Loucy (cell line): Measurements from ENCODE around the gene FANCC.

Experiments
- H2AFZ ChIP-seq: fragments of 200-600 bp; sonication (generic); 2 replicates; pipeline ENCODE4 v1.6.0; 2016; ENCODE audit warnings: antibody characterized with exemption, mild to moderate bottlenecking, low read length, moderate library complexity
- H3F3A ChIP-seq: fragments of 200-600 bp; 2 replicates; pipeline ENCODE4 v1.6.0; 2016; ENCODE audit warnings: antibody characterized with exemption, low read depth, mild to moderate bottlenecking
- H3K27me3 ChIP-seq: fragments of 200-600 bp; sonication (generic); 2 replicates; pipeline ENCODE4 v1.6.1; 2014; ENCODE audit warnings: low read length, mild to moderate bottlenecking; ENCODE audit not compliant: insufficient read depth, poor library complexity, severe bottlenecking
- H3K36me3 ChIP-seq: fragments of 200-600 bp; sonication (generic); 2 replicates; pipeline ENCODE4 v1.6.1; 2016; ENCODE audit warnings: low read length; ENCODE audit not compliant: insufficient read depth
- H3K4me1 ChIP-seq: fragments of 200-600 bp; sonication (generic); 2 replicates; pipeline ENCODE4 v1.5.1; 2014; ENCODE audit warnings: low read length, mild to moderate bottlenecking; ENCODE audit not compliant: insufficient read depth, poor library complexity, severe bottlenecking
- H3K4me2 ChIP-seq: fragments of 200-600 bp; sonication (generic); 2 replicates; pipeline ENCODE4 v1.6.0; 2014; ENCODE audit warnings: antibody characterized with exemption, low read length, low read depth, mild to moderate bottlenecking; ENCODE audit not compliant: poor library complexity, severe bottlenecking
- H3K4me3 ChIP-seq: fragments of 200-600 bp; sonication (generic); 2 replicates; pipeline ENCODE4 v1.5.1; 2014; ENCODE audit warnings: low read length, mild to moderate bottlenecking, mixed read lengths; ENCODE audit not compliant: poor library complexity, severe bottlenecking
- H3K79me2 ChIP-seq: fragments of 200-600 bp; sonication (generic); 2 replicates; pipeline ENCODE4 v1.6.1; 2014; ENCODE audit warnings: low read length; ENCODE audit not compliant: insufficient read depth
- H3K9ac ChIP-seq: fragments of 200-600 bp; sonication (generic); 2 replicates; pipeline ENCODE4 v1.6.0; 2014; ENCODE audit warnings: mild to moderate bottlenecking, low read depth, low read length, moderate library complexity; ENCODE audit not compliant: poor library complexity, severe bottlenecking
- H3K9me2 ChIP-seq: fragments of 200-600 bp; sonication (generic); replicated peaks from 2 replicates; pipeline ENCODE4 v1.6.1; 2016; ENCODE audit warnings: low read depth, low read length, mixed read lengths
- H3K9me3 ChIP-seq: fragments of 200-600 bp; sonication (generic); 2 replicates; pipeline ENCODE4 v1.6.1; 2014; ENCODE audit warnings: mild to moderate bottlenecking, antibody characterized with exemption, low read length, low read depth; ENCODE audit not compliant: insufficient read depth
- H4K20me1 ChIP-seq: fragments of 200-600 bp; sonication (generic); 2 replicates; pipeline ENCODE4 v1.6.0; 2014; ENCODE audit warnings: antibody characterized with exemption, low read length, mild to moderate bottlenecking; ENCODE audit not compliant: insufficient read depth, poor library complexity, severe bottlenecking
- EZH2phosphoT487 ChIP-seq: fragments of 200-600 bp; IDR thresholded peaks from 2 replicates; pipeline ENCODE4 v1.6.1; 2018; ENCODE audit warnings: antibody characterized with exemption, mild to moderate bottlenecking, moderate library complexity, borderline replicate concordance
- TF ChIP-seq, protein P1 (sequence below): fragments of 200-600 bp; sonication (generic); conservative IDR thresholded peaks from 2 replicates; pipeline ENCODE4 v1.5.1; 2014; ENCODE audit warnings: mild to moderate bottlenecking, antibody characterized with exemption, low read length

Gene FANCC

DNA sequence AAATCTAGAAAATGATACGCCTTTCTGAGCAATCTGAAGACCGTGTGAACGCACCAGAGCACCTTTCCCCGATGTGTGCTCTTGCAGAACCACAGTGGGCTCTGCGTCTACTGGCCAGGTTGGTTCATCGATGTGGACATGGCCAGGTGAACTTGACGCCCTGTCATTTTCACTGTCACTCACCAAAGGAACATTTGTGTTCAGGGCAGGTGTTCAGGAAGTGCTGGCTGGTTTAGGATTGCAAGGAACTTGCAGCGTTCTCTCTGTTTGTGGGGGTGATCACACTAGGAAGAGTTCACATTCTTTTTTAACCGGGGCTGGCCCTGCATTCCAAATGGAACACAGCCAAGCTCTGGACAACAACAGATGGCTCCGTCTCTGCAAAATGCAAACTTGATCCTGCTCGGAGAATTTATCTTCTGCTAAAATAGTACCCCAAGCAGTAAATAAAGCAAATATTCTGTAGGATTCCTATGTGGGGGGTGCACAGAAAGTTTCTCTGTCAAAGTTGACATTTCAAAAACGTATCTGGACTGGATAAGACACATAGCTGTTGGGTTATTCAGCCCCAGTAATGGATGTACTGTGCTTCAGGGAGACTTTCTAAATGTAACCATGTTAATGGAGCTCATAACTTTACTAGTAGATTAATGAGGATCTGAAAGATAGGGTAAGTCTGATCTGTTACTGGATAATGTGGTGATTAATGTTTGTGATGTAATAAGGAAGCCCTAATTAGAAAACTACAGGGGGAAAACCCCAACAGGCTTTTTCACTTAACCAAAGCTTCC lies 45.7 kb upstream of the FANCC start:
- Histone ChIP-seq H3K9ac (no peak overlapping the region), H3K4me2 (no peak overlapping the region), H3F3A (no peaks in the 10 kb centered on the region), H3K9me3 (no peaks in the 10 kb centered on the region), H3K4me3 (no peak overlapping the region), H3K27me3 (no peaks in the 10 kb centered on the region), H4K20me1 (no peaks in the 10 kb centered on the region), H3K4me1 (no peaks in the 10 kb centered on the region), H3K79me2 (no peaks in the 10 kb centered on the region), H3K36me3 (no peaks in the 10 kb centered on the region), H3K9me2 (no peaks in the 10 kb centered on the region), H2AFZ (no peak overlapping the region)
- TF ChIP-seq EZH2phosphoT487, result no peak
- TF ChIP-seq, protein P1, sequence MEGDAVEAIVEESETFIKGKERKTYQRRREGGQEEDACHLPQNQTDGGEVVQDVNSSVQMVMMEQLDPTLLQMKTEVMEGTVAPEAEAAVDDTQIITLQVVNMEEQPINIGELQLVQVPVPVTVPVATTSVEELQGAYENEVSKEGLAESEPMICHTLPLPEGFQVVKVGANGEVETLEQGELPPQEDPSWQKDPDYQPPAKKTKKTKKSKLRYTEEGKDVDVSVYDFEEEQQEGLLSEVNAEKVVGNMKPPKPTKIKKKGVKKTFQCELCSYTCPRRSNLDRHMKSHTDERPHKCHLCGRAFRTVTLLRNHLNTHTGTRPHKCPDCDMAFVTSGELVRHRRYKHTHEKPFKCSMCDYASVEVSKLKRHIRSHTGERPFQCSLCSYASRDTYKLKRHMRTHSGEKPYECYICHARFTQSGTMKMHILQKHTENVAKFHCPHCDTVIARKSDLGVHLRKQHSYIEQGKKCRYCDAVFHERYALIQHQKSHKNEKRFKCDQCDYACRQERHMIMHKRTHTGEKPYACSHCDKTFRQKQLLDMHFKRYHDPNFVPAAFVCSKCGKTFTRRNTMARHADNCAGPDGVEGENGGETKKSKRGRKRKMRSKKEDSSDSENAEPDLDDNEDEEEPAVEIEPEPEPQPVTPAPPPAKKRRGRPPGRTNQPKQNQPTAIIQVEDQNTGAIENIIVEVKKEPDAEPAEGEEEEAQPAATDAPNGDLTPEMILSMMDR, result no peak

DNA sequence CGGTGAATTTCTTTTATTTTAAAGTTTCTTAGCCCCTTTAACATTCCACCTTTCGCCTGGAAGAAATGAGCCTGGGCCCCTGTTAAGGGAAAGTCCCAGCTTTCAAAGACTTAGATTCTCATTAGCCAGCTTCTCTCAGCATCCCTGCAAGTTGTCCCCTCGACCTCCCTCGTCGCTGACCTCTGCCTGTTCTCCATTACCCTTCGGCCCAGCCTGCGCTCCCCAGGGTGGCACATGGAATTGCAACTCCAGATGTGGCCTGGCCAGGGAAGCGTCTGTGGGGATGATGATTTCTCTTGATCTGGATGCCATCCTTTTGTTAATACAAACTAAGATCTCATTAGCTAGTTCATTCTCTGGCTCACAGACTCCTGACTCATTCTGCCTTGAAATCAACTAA lies 43.4 kb upstream of the FANCC start:
- Histone ChIP-seq H3F3A (no peaks in the 10 kb centered on the region), H2AFZ (no peak overlapping the region), H3K36me3 (no peaks in the 10 kb centered on the region), H3K4me2 (no peak overlapping the region), H3K9me3 (no peaks in the 10 kb centered on the region), H3K79me2 (no peaks in the 10 kb centered on the region), H3K9me2 (no peaks in the 10 kb centered on the region), H3K4me3 (no peak overlapping the region), H3K9ac (no peak overlapping the region), H3K27me3 (no peaks in the 10 kb centered on the region), H3K4me1 (no peaks in the 10 kb centered on the region), H4K20me1 (no peaks in the 10 kb centered on the region)
- TF ChIP-seq, protein P1, result no peak
- TF ChIP-seq EZH2phosphoT487, result no peak

DNA sequence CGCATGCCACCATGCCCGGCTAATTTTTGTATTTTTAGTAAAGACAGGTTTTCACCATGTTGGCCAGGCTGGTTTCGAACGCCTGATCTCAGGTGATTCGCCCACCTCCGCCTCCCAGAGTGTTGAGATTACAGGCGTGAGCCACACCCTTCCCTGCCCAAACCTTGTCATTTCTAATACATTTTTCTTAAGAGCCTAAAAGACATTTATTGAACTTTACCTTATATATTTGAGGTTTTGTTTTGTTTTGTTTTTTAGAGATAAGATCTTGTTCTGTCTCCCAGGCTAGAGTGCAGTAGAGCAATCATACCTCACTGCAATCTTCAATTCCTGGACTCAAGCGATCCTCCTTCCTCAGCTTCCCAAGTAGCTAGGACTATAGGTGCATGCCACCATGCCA lies 39.8 kb upstream of the FANCC start:
- Histone ChIP-seq H3K9ac (no peak overlapping the region), H3K4me3 (no peak overlapping the region), H4K20me1 (no peaks in the 10 kb centered on the region), H3K9me2 (no peaks in the 10 kb centered on the region), H3K27me3 (no peaks in the 10 kb centered on the region), H3F3A (no peaks in the 10 kb centered on the region), H3K79me2 (no peaks in the 10 kb centered on the region), H3K4me1 (no peaks in the 10 kb centered on the region), H3K9me3 (no peaks in the 10 kb centered on the region), H2AFZ (no peak overlapping the region), H3K4me2 (no peak overlapping the region), H3K36me3 (no peaks in the 10 kb centered on the region)
- no peak for TF ChIP-seq EZH2phosphoT487
- TF ChIP-seq, protein P1, result no peak
